HG03064 (cell line): Measurements from ENCODE around the gene UMAD1.

ENCODE experiments used
- ATAC-seq: cut with Tn5 transposase; IDR thresholded peaks from one replicate; pipeline ENCODE4 v1.9.1; 2021; ENCODE audit warnings: low read depth; ENCODE audit not compliant: unreplicated experiment

UMAD1 gene

GRCh38 chr7:7912937-7913336 lies 272.4 kb downstream of the UMAD1 start:
- no peak for ATAC-seq

GRCh38 chr7:7913504-7913903 lies 273.0 kb downstream of the UMAD1 start:
- ATAC-seq: no peak

- no peak for ATAC-seq
Measured at GRCh38 chr7:7914547-7914946, 274.0 kb downstream of the UMAD1 start.

GRCh38 chr7:7916064-7916463 lies 275.5 kb downstream of the UMAD1 start:
- no peak for ATAC-seq

GRCh38 chr7:7917593-7917992 lies 277.0 kb downstream of the UMAD1 start:
- ATAC-seq: no peak

GRCh38 chr7:7918736-7919448 lies 278.3 kb downstream of the UMAD1 start:
- ATAC-seq: no peak

- ATAC-seq: no peak
Measured at GRCh38 chr7:7919449-7919945, 278.9 kb downstream of the UMAD1 start.

- no peak for ATAC-seq
Measured at GRCh38 chr7:7920056-7920455, 279.5 kb downstream of the UMAD1 start.

GRCh38 chr7:7920481-7920880 lies 279.9 kb downstream of the UMAD1 start:
- ATAC-seq: peak; percentile 86

- no peak for ATAC-seq
Measured at GRCh38 chr7:7921830-7922229, 281.3 kb downstream of the UMAD1 start.

GRCh38 chr7:7922684-7923385 lies 282.3 kb downstream of the UMAD1 start:
- ATAC-seq: no peak

- no peak for ATAC-seq
Measured at GRCh38 chr7:7923818-7924217, 283.3 kb downstream of the UMAD1 start.

GRCh38 chr7:7924303-7924702 lies 283.8 kb downstream of the UMAD1 start:
- no peak for ATAC-seq
